DND-41 (cell line): Measurements from ENCODE around the gene AKAP6.

Experiments
- EZH2 ChIP-seq: IDR thresholded peaks from 3 replicates; pipeline ENCODE4 v1.6.1; 2012; ENCODE audit warnings: borderline replicate concordance, low read depth, mild to moderate bottlenecking, moderate library complexity, low read length, inconsistent platforms; ENCODE audit not compliant: severe bottlenecking
- TF ChIP-seq, protein P1 (sequence below): IDR thresholded peaks from 2 replicates; pipeline ENCODE4 v1.5.1; 2012; ENCODE audit warnings: borderline replicate concordance, low read length, moderate library complexity, mild to moderate bottlenecking; ENCODE audit not compliant: poor library complexity, severe bottlenecking; ENCODE audit errors: extremely low read depth

DNA sequence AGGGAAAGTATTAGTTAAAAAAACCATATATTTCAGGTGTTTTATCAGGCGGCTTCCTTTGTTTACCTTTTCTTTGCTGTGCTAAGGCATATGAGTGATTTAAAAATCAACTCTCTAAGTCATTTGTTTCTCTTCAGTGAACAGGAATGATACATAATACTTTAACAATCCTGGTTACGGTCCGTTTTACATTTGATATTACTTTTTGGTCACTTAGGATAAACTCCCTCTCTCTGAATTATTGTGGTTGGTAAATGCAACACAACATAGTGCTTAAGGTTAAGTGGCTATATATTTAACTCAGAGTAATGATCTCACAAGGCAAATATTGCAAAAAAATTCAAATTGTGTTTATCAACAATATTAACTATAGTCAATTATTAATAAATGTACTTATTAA, 32.7 kb upstream of the AKAP6 start:
- TF ChIP-seq, protein P1, sequence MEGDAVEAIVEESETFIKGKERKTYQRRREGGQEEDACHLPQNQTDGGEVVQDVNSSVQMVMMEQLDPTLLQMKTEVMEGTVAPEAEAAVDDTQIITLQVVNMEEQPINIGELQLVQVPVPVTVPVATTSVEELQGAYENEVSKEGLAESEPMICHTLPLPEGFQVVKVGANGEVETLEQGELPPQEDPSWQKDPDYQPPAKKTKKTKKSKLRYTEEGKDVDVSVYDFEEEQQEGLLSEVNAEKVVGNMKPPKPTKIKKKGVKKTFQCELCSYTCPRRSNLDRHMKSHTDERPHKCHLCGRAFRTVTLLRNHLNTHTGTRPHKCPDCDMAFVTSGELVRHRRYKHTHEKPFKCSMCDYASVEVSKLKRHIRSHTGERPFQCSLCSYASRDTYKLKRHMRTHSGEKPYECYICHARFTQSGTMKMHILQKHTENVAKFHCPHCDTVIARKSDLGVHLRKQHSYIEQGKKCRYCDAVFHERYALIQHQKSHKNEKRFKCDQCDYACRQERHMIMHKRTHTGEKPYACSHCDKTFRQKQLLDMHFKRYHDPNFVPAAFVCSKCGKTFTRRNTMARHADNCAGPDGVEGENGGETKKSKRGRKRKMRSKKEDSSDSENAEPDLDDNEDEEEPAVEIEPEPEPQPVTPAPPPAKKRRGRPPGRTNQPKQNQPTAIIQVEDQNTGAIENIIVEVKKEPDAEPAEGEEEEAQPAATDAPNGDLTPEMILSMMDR: no peak
- TF ChIP-seq EZH2: no peak
